GM12878 (cell line): ENCODE results near the gene SLC24A3. TPM values are rescaled to one million over a fixed set of nuclear protein-coding genes. Genes with fewer than 3 reads are reported as not detected.

ENCODE experiments used
- ATAC-seq: fragments of 200-7000 bp; cut with Tn5 transposase; 3 replicates; pipeline ENCODE4 v1.9.1; 2020; ENCODE audit warnings: mild to moderate bottlenecking, moderate library complexity
- BruUV-seq: library from RNA; stranded (reverse); fragments of 400-500 nt; replicated peaks from 2 replicates; lab custom pipeline; 2021; lab: Mats Ljungman, UMichigan
- CTCF ChIA-PET: fragments of 300-600 bp; sonication (Branson Sonifier 250); formaldehyde crosslinking; extraction: SDS; loops from one replicate; lab custom pipeline; 2021; ENCODE audit warnings: inconsistent platforms; lab: Yijun Ruan, JAX
- POLR2A ChIA-PET: fragments of 350-600 bp; formaldehyde crosslinking; extraction: SDS; loops from one replicate; lab custom pipeline; 2021; ENCODE audit warnings: inconsistent platforms; lab: Charles Lee
- RAD21 ChIA-PET: fragments of 300-600 bp; sonication (Branson Sonifier 250); formaldehyde crosslinking; loops from one replicate; lab custom pipeline; 2023; ENCODE audit warnings: antibody characterized with exemption; ENCODE audit not compliant: unreplicated experiment; lab: Charles Lee
- SMC1A ChIA-PET: fragments of 300-600 bp; sonication (Branson Sonifier 250); formaldehyde crosslinking; loops from one replicate; lab custom pipeline; 2023; ENCODE audit not compliant: unreplicated experiment, uncharacterized antibody; lab: Charles Lee
- DNase-seq: peaks from one replicate; pipeline ENCODE4 v3.0.0-alpha.2; 2011; ENCODE audit warnings: low read depth, low spot score
- FAIRE-seq: peaks from 3 replicates; lab custom pipeline; 2011; peaks lifted over from hg19 to GRCh38; lab: Jason Lieb, UNC
- H2AFZ ChIP-seq: 2 replicates; pipeline ENCODE4 v1.6.0; 2011; ENCODE audit warnings: low read depth, low read length, control low read depth; ENCODE audit not compliant: control insufficient read depth
- H3K27ac ChIP-seq: 2 replicates; pipeline ENCODE4 v1.5.1; 2011; ENCODE audit warnings: control low read depth; ENCODE audit not compliant: control insufficient read depth, insufficient read depth
- H3K27me3 ChIP-seq, 2 experiments: replicated peaks in 1 of 2; 2 replicates each; pipeline versions ENCODE4 v1.6.0 to v1.6.1; 2011; ENCODE audit warnings: low read length in 1 of 2; ENCODE audit not compliant: control insufficient read depth in 2 of 2, insufficient read depth in 2 of 2
- H3K36me3 ChIP-seq, 2 experiments: 2 replicates each; pipeline ENCODE4 v1.5.1; 2011; ENCODE audit warnings: low read length in 1 of 2; ENCODE audit not compliant: control insufficient read depth in 2 of 2, insufficient read depth in 2 of 2
- H3K4me1 ChIP-seq: 2 replicates; pipeline ENCODE4 v1.6.1; 2011; ENCODE audit warnings: mild to moderate bottlenecking, low read length, moderate library complexity, mixed read lengths; ENCODE audit not compliant: control insufficient read depth, insufficient read depth
- H3K4me2 ChIP-seq: 2 replicates; pipeline ENCODE4 v1.6.0; 2011; ENCODE audit warnings: control low read depth; ENCODE audit not compliant: control insufficient read depth, insufficient read depth
- H3K4me3 ChIP-seq: fragments of 200-600 bp; sonication (generic); 2 replicates; pipeline ENCODE4 v1.5.1; 2016
- H3K79me2 ChIP-seq: 2 replicates; pipeline ENCODE4 v1.6.0; 2011; ENCODE audit warnings: low read length; ENCODE audit not compliant: control insufficient read depth, insufficient read depth
- H3K9ac ChIP-seq: 2 replicates; pipeline ENCODE4 v1.8.0; 2011; ENCODE audit warnings: low read length, control low read depth, mixed read lengths; ENCODE audit not compliant: control insufficient read depth, insufficient read depth
- H3K9me3 ChIP-seq: replicated peaks from 3 replicates; pipeline ENCODE4 v1.5.1; 2011; ENCODE audit warnings: mild to moderate bottlenecking, low read length; ENCODE audit not compliant: control insufficient read depth, insufficient read depth
- H4K20me1 ChIP-seq: 2 replicates; pipeline ENCODE4 v1.6.0; 2011; ENCODE audit not compliant: control insufficient read depth, insufficient read depth
- ATF7 ChIP-seq: fragments of 450-650 bp; IDR thresholded peaks from 2 replicates; pipeline ENCODE4 v1.6.1; 2016; ENCODE audit warnings: low read depth, mild to moderate bottlenecking
- CEBPZ ChIP-seq: fragments of 150-350 bp; IDR thresholded peaks from 2 replicates; pipeline ENCODE4 v1.6.1; 2016; ENCODE audit warnings: low read depth, low read length
- CUX1 ChIP-seq: IDR thresholded peaks from 2 replicates; pipeline ENCODE4 v1.6.1; 2012; ENCODE audit warnings: improper control_type of control experiment, low read depth, low read length; ENCODE audit not compliant: insufficient replicate concordance
- IRF4 ChIP-seq: IDR thresholded peaks from 2 replicates; pipeline ENCODE4 v1.6.1; 2011; ENCODE audit warnings: low read depth, low read length
- MYB ChIP-seq: fragments of 150-350 bp; IDR thresholded peaks from 2 replicates; pipeline ENCODE4 v1.6.1; 2014; ENCODE audit warnings: mild to moderate bottlenecking, low read depth, low read length, borderline replicate concordance
- SRF ChIP-seq, 2 experiments: IDR thresholded peaks; 2 replicates each; pipeline ENCODE4 v1.6.1; 2011; ENCODE audit warnings: low read depth in 2 of 2, low read length in 2 of 2, mild to moderate bottlenecking in 1 of 2, moderate library complexity in 1 of 2
- TAF1 ChIP-seq: IDR thresholded peaks from 2 replicates; pipeline ENCODE4 v1.6.1; 2011; ENCODE audit warnings: mild to moderate bottlenecking, low read depth, low read length, borderline replicate concordance
- TCF3 ChIP-seq: IDR thresholded peaks from 2 replicates; pipeline ENCODE4 v1.6.1; 2012; ENCODE audit warnings: low read depth, mild to moderate bottlenecking, low read length, borderline replicate concordance; ENCODE audit not compliant: insufficient read depth
- USF2 ChIP-seq: IDR thresholded peaks from 2 replicates; pipeline ENCODE4 v1.6.1; 2011; ENCODE audit warnings: low read depth, low read length, improper control_type of control experiment, borderline replicate concordance
- ZBTB4 ChIP-seq: fragments of 450-650 bp; formaldehyde crosslinking; IDR thresholded peaks from 2 replicates; pipeline ENCODE4 v1.4.0; 2022; ENCODE audit warnings: mild to moderate bottlenecking, moderate library complexity
- ZNF207 ChIP-seq: fragments of 450-650 bp; IDR thresholded peaks from 2 replicates; pipeline ENCODE4 v1.6.1; 2014; ENCODE audit warnings: antibody characterized with exemption, mild to moderate bottlenecking, borderline replicate concordance
- WGBS: methylation state at CpG from one replicate; pipeline ENCODE4 v1.1.6; 2016; ENCODE audit warnings: low lambda C conversion rate; ENCODE audit not compliant: insufficient replicate concordance, insufficient coverage; ENCODE audit errors: missing lambda C conversion rate; 5-methylcytosine and 5-hydroxymethylcytosine counted together
- in situ Hi-C: fragments of 300-500 bp; cut with MboI; formaldehyde crosslinking; loops from 9 replicates; pipeline ENCODE4 v1.14.3; 2018; ENCODE audit warnings: mixed read lengths
- intact Hi-C: fragments of 100-400 bp; cut with micrococcal nuclease; formaldehyde crosslinking; loops from one replicate; pipeline ENCODE4 v1.14.2; 2022; ENCODE audit not compliant: unreplicated experiment
- polyA plus RNA-seq, 11 experiments: library from polyadenylated mRNA; depleted of rRNA in 4 of 11; unstranded in 6 of 11; stranded (reverse) in 5 of 11; fragments of >200 nt; fragmentation: Nextera tagmentation in 4 of 11; fragmentation: Illumina TruSeq in 1 of 11; extraction: Ambion mirVana in 4 of 11; extraction: Trizol in 1 of 11; gene quantifications; 1 replicate in 1 of 11; 2 replicates in 10 of 11; pipeline versions ENCODE4 v1.2.1 to v1.2.3, GENCODE V29; 2011 to 2016; ENCODE audit warnings: inconsistent platforms in 2 of 11, missing spikeins in 2 of 11, low read depth in 1 of 11
- total RNA-seq, 4 experiments: library from RNA; depleted of rRNA in 3 of 4; stranded (reverse); fragments of >200 nt in 3 of 4; fragmentation: Illumina TruSeq in 1 of 4; extraction: Trizol in 1 of 4; gene quantifications; 2 replicates each; pipeline versions ENCODE4 v1.2.1 to v1.2.3, GENCODE V29; 2013 to 2021

The SLC24A3 gene
- total and polyA plus RNA-seq, 10 of the 15 experiments (the other 5 are each of a cell fraction or from before 2014, with no cell fraction given): 0.04 TPM; not detected in 9

GRCh38 chr20:19743640-19743995, 531.2 kb downstream of the SLC24A3 start:
- BruUV-seq: no TSS peak
- Histone ChIP-seq H3K4me2 (no peak overlapping the region), H3K36me3 (no peaks in the 10 kb centered on the region), H3K9me3 (no peaks in the 10 kb centered on the region; the same call in 2 of the 3 replicates), H3K27me3 (no peaks in the 10 kb centered on the region; a peak in 1 of 4 replicates), H3K4me3 (no peak overlapping the region), H3K27ac (no peak overlapping the region), H3K9ac (no peak overlapping the region), H4K20me1 (no peaks in the 10 kb centered on the region), H3K4me1 (no peaks in the 10 kb centered on the region), H2AFZ (no peak overlapping the region), H3K79me2 (no peaks in the 10 kb centered on the region)
- ChIA-PET POLR2A (no interaction called here), SMC1A (interaction anchor here (4.4 kb wide), 1 partner anchor 36 kb away, joined by 16 read pairs; no protein-coding TSS in a partner anchor), RAD21 (no interaction called here), CTCF (interaction anchor here (1.5 kb wide), 1 partner anchor 50 kb away, joined by 4 read pairs; no protein-coding TSS in a partner anchor)
- FAIRE-seq: no peak
- in situ Hi-C loops: no loop called here
- ATAC-seq: no peak
- no peak for DNase-seq
- WGBS: 61% methylated on average over 1 of the region's 1 CpG
- intact Hi-C loops: no loop called here
- TF ChIP-seq CEBPZ: no peak
- TF ChIP-seq CUX1: no peak
- TF ChIP-seq TCF3: no peak
- TF ChIP-seq SRF (IDR thresholded peaks at IDR 0.05; ENCODE audit: low read depth in 2 of 2, low read length in 2 of 2): no peak
- TF ChIP-seq TAF1: no peak
- TF ChIP-seq ZNF207: no peak
- no peak for TF ChIP-seq MYB
- TF ChIP-seq USF2: no peak
- no peak for TF ChIP-seq ATF7
- TF ChIP-seq ZBTB4 (CRISPR knock-in tag): no peak
- no peak for TF ChIP-seq IRF4
